OCI-LY7 (cell line): ENCODE results near the gene PSMA7. TPM values are rescaled to one million over a fixed set of nuclear protein-coding genes. Genes with fewer than 3 reads are reported as not detected.

Experiments
- BruUV-seq: library from RNA; stranded (reverse); fragments of 400-500 nt; replicated peaks from 2 replicates; lab custom pipeline; 2021; lab: Mats Ljungman, UMichigan
- CTCF ChIA-PET: fragments of 300-600 bp; sonication (Branson Sonifier 250); formaldehyde crosslinking; loops from one replicate; lab custom pipeline; 2022; ENCODE audit warnings: antibody characterized with exemption; ENCODE audit not compliant: unreplicated experiment; lab: Charles Lee
- POLR2A ChIA-PET: fragments of 300-600 bp; sonication (Branson Sonifier 250); formaldehyde crosslinking; loops from one replicate; lab custom pipeline; 2022; ENCODE audit warnings: antibody characterized with exemption; lab: Charles Lee
- DNase-seq: peaks from one replicate; pipeline ENCODE4 v3.0.0-alpha.2; 2015; ENCODE audit warnings: low spot score
- H2AFZ ChIP-seq: fragments of 200-600 bp; sonication (generic), shearing (Covaris generic); 2 replicates; pipeline ENCODE4 v1.6.1; 2014; ENCODE audit warnings: mild to moderate bottlenecking, antibody characterized with exemption, low read length, moderate library complexity
- H3K27ac ChIP-seq: fragments of 200-600 bp; sonication (generic); 2 replicates; pipeline ENCODE4 v1.5.1; 2014; ENCODE audit warnings: mixed run types, low read depth, mild to moderate bottlenecking, moderate library complexity, low read length, inconsistent platforms; ENCODE audit not compliant: poor library complexity, severe bottlenecking
- H3K36me3 ChIP-seq: fragments of 200-600 bp; sonication (generic); 2 replicates; pipeline ENCODE4 v1.6.1; 2014; ENCODE audit warnings: mild to moderate bottlenecking, antibody characterized with exemption, low read length, moderate library complexity, mixed read lengths; ENCODE audit not compliant: insufficient read depth
- H3K4me1 ChIP-seq: fragments of 200-600 bp; sonication (generic); 2 replicates; pipeline ENCODE4 v1.5.1; 2014; ENCODE audit warnings: mild to moderate bottlenecking, low read length; ENCODE audit not compliant: insufficient read depth, poor library complexity, severe bottlenecking
- H3K4me2 ChIP-seq: fragments of 200-600 bp; sonication (generic); 2 replicates; pipeline ENCODE4 v1.6.1; 2014; ENCODE audit warnings: mild to moderate bottlenecking, low read length
- H3K4me3 ChIP-seq: fragments of 200-600 bp; sonication (generic); 2 replicates; pipeline ENCODE4 v1.5.1; 2014; ENCODE audit warnings: mild to moderate bottlenecking, low read depth, low read length; ENCODE audit not compliant: poor library complexity, severe bottlenecking
- H3K79me2 ChIP-seq: fragments of 200-600 bp; sonication (generic); 2 replicates; pipeline ENCODE4 v1.6.1; 2016; ENCODE audit warnings: low read depth, mild to moderate bottlenecking, low read length, moderate library complexity, mixed read lengths; ENCODE audit not compliant: insufficient read depth
- H3K9me2 ChIP-seq: fragments of 200-600 bp; sonication (generic); 2 replicates; pipeline ENCODE4 v1.6.1; 2016; ENCODE audit warnings: mild to moderate bottlenecking, low read length, mixed read lengths; ENCODE audit not compliant: insufficient read depth
- H3K9me3 ChIP-seq: fragments of 200-600 bp; sonication (generic); 2 replicates; pipeline ENCODE4 v1.6.1; 2014; ENCODE audit warnings: mild to moderate bottlenecking, mixed run types, low read length, mixed read lengths
- H4K20me1 ChIP-seq: fragments of 200-600 bp; sonication (generic); 2 replicates; pipeline ENCODE4 v1.6.1; 2014; ENCODE audit warnings: mild to moderate bottlenecking, antibody characterized with exemption, low read length, moderate library complexity, mixed read lengths; ENCODE audit not compliant: insufficient read depth
- EZH2phosphoT487 ChIP-seq: fragments of 200-600 bp; sonication (generic); IDR thresholded peaks from 2 replicates; pipeline ENCODE4 v1.6.1; 2018; ENCODE audit warnings: low read depth, borderline replicate concordance, mild to moderate bottlenecking, mixed run types, antibody characterized with exemption, low read length, moderate library complexity, mixed read lengths
- intact Hi-C: fragments of 100-400 bp; cut with micrococcal nuclease; formaldehyde crosslinking; loops from one replicate; pipeline ENCODE4 v1.10.0; 2022; ENCODE audit not compliant: unreplicated experiment
- total RNA-seq, 2 experiments: library from RNA; depleted of rRNA in 1 of 2; stranded (reverse); fragments of >200 nt in 1 of 2; shearing (Covaris generic) in 1 of 2; gene quantifications; 2 replicates each; pipeline ENCODE4 v1.2.3, GENCODE V29; 2014 to 2022
- TF ChIP-seq, protein P1 (sequence below): fragments of 200-600 bp; sonication (generic); conservative IDR thresholded peaks from 2 replicates; pipeline ENCODE4 v1.5.1; 2014; ENCODE audit warnings: mild to moderate bottlenecking, antibody characterized with exemption, low read length, moderate library complexity, mixed read lengths

The PSMA7 gene
- total RNA-seq, 2 experiments from 2014 or later, result 247 to 266 TPM

GRCh38 chr20:62186887-62187866, 44.0 kb upstream of the PSMA7 start:
- POLR2A ChIA-PET, result interaction anchor here (1.2 kb wide), 1 partner anchor 51 kb away, joined by 3 read pairs; no protein-coding TSS in a partner anchor
- H3K9me2 ChIP-seq, result no peaks in the 10 kb centered on the region
- no peak overlapping the region for H3K4me3 ChIP-seq
- H3K27ac ChIP-seq, result no peak overlapping the region
- CTCF ChIA-PET, result no interaction called here
- intact Hi-C loops, result no loop called here
- no peaks in the 10 kb centered on the region for H4K20me1 ChIP-seq
- DNase-seq, result no peak
- H3K4me2 ChIP-seq, result no peak overlapping the region
- no TSS peak for BruUV-seq
- H3K79me2 ChIP-seq, result peaks cover 51% of the 10 kb centered on the region
- H2AFZ ChIP-seq, result no peak overlapping the region
- H3K9me3 ChIP-seq, result no peaks in the 10 kb centered on the region
- H3K36me3 ChIP-seq, result peaks cover 22% of the 10 kb centered on the region
- H3K4me1 ChIP-seq, result peaks cover 20% of the 10 kb centered on the region
- TF ChIP-seq, protein P1, sequence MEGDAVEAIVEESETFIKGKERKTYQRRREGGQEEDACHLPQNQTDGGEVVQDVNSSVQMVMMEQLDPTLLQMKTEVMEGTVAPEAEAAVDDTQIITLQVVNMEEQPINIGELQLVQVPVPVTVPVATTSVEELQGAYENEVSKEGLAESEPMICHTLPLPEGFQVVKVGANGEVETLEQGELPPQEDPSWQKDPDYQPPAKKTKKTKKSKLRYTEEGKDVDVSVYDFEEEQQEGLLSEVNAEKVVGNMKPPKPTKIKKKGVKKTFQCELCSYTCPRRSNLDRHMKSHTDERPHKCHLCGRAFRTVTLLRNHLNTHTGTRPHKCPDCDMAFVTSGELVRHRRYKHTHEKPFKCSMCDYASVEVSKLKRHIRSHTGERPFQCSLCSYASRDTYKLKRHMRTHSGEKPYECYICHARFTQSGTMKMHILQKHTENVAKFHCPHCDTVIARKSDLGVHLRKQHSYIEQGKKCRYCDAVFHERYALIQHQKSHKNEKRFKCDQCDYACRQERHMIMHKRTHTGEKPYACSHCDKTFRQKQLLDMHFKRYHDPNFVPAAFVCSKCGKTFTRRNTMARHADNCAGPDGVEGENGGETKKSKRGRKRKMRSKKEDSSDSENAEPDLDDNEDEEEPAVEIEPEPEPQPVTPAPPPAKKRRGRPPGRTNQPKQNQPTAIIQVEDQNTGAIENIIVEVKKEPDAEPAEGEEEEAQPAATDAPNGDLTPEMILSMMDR, result no peak
- TF ChIP-seq EZH2phosphoT487, result no peak

DNA sequence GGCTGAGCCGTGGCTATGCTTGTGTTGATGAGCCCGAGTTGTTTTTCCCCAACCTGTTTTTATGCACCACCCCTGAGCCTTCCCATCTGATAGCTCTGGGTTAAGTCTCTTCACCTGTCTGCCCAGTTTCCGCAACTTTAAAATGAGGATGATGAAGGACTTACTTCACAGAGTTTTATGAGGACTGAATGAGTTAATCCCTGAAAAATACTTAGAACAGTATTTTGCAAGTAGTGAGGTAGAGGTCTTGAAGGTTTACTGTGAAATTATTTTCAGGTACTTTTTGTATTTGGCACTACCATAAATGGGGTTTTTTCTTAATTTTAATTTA, 42.9 kb upstream of the PSMA7 start:
- ChIA-PET CTCF (no interaction called here), POLR2A (interaction anchor here (1.2 kb wide), 1 partner anchor 50 kb away, joined by 3 read pairs; no protein-coding TSS in a partner anchor)
- H4K20me1 ChIP-seq, result no peaks in the 10 kb centered on the region
- no peak overlapping the region for H3K4me3 ChIP-seq
- BruUV-seq, result no TSS peak
- peaks cover 28% of the 10 kb centered on the region for H3K4me1 ChIP-seq
- peak overlapping the region; percentile 53; the same call in 1 of the 2 replicates for H3K4me2 ChIP-seq
- peaks cover 56% of the 10 kb centered on the region for H3K79me2 ChIP-seq
- H3K36me3 ChIP-seq, result peaks cover 22% of the 10 kb centered on the region
- H2AFZ ChIP-seq, result no peak overlapping the region
- TF ChIP-seq, protein P1, result no peak
- no peak for TF ChIP-seq EZH2phosphoT487
- intact Hi-C loops, result no loop called here
- H3K27ac ChIP-seq, result no peak overlapping the region
- DNase-seq, result no peak
- H3K9me2 ChIP-seq, result no peaks in the 10 kb centered on the region
- H3K9me3 ChIP-seq, result no peaks in the 10 kb centered on the region
